ENCODE results near the gene PACSIN2. TPM values are rescaled to one million over a fixed set of nuclear protein-coding genes. Genes with fewer than 3 reads are reported as not detected.

Gene PACSIN2
- total RNA-seq, 4 donors from 2014 or later, result 73.1 to 171 (median 107) TPM

DNA sequence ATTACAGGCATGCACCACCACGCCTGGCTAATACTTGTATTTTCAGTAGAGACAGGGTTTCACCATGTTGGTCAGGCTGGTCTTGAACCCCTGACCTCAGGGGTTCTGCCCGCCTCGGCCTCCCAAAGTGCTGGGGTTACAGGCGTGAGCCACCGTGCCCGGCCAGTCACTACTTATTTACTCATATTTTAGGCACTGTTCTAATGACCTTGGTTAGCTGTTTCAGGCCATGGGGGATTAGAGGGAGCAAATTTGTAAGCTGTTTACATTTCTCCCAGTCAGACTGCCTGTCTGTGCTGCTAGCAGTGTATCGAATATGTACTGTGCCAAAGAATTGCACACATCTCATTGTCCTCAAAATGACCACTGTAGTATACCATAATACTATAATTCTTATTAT lies 32.7 kb upstream of the PACSIN2 start:
- no peak for ATAC-seq
- Histone ChIP-seq H3K4me1 (no peaks in the 10 kb centered on the region), H3K4me3 (no peak overlapping the region), H3K27ac (no peak overlapping the region), H3K27me3 (no peaks in the 10 kb centered on the region), H3K9me3 (no peaks in the 10 kb centered on the region), H3K36me3 (peaks cover 0 to 42% of the 10 kb centered on the region in 2 donors)
- TF ChIP-seq EP300 (IDR thresholded peaks at IDR 0.05) (no peak), POLR2AphosphoS5 (IDR thresholded peaks at IDR 0.05) (no peak), POLR2A (IDR thresholded peaks at IDR 0.05) (no peak)
- TF ChIP-seq, protein P1, sequence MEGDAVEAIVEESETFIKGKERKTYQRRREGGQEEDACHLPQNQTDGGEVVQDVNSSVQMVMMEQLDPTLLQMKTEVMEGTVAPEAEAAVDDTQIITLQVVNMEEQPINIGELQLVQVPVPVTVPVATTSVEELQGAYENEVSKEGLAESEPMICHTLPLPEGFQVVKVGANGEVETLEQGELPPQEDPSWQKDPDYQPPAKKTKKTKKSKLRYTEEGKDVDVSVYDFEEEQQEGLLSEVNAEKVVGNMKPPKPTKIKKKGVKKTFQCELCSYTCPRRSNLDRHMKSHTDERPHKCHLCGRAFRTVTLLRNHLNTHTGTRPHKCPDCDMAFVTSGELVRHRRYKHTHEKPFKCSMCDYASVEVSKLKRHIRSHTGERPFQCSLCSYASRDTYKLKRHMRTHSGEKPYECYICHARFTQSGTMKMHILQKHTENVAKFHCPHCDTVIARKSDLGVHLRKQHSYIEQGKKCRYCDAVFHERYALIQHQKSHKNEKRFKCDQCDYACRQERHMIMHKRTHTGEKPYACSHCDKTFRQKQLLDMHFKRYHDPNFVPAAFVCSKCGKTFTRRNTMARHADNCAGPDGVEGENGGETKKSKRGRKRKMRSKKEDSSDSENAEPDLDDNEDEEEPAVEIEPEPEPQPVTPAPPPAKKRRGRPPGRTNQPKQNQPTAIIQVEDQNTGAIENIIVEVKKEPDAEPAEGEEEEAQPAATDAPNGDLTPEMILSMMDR (IDR thresholded peaks at IDR 0.05), result no peak
- 60 to 80% methylated on average over 1 of the region's 7 CpGs for WGBS, 2 donors (ENCODE audit: low coverage in 1 of 2)

- H3K9me3 ChIP-seq, result no peaks in the 10 kb centered on the region
- no peak overlapping the region for H3K27ac ChIP-seq
- 86 to 91% methylated on average over 10 of the region's 10 CpGs for WGBS, 2 donors (ENCODE audit: low coverage in 1 of 2)
- peaks cover 0 to 18% of the 10 kb centered on the region in 2 donors for H3K36me3 ChIP-seq
- H3K27me3 ChIP-seq, result no peaks in the 10 kb centered on the region
- no peaks in the 10 kb centered on the region for H3K4me1 ChIP-seq
- H3K4me3 ChIP-seq, result no peak overlapping the region
- no peak for TF ChIP-seq POLR2A (IDR thresholded peaks at IDR 0.05)
- TF ChIP-seq EP300 (IDR thresholded peaks at IDR 0.05), result no peak
- TF ChIP-seq, protein P1 (IDR thresholded peaks at IDR 0.05), result no peak
- no peak for TF ChIP-seq POLR2AphosphoS5 (IDR thresholded peaks at IDR 0.05)
- ATAC-seq, result no peak
Observed at GRCh38 chr22:43044290-43044712, 29.4 kb upstream of the PACSIN2 start.

- H3K4me1 ChIP-seq, result no peaks in the 10 kb centered on the region
- WGBS, 2 donors (ENCODE audit: low coverage in 1 of 2), result 66 to 92% methylated on average over 2 to 10 of the region's 20 CpGs
- no peak overlapping the region for H3K4me3 ChIP-seq
- H3K27ac ChIP-seq, result no peak overlapping the region
- no peak for ATAC-seq
- no peak for TF ChIP-seq POLR2A (IDR thresholded peaks at IDR 0.05)
- TF ChIP-seq, protein P1 (IDR thresholded peaks at IDR 0.05), result no peak
- no peak for TF ChIP-seq EP300 (IDR thresholded peaks at IDR 0.05)
- TF ChIP-seq POLR2AphosphoS5 (IDR thresholded peaks at IDR 0.05), result no peak
- no peaks in the 10 kb centered on the region for H3K9me3 ChIP-seq
- no peaks in the 10 kb centered on the region for H3K27me3 ChIP-seq
- peaks cover 0 to 10% of the 10 kb centered on the region in 2 donors for H3K36me3 ChIP-seq
Observed at GRCh38 chr22:43042101-43042780, 27.3 kb upstream of the PACSIN2 start.

DNA sequence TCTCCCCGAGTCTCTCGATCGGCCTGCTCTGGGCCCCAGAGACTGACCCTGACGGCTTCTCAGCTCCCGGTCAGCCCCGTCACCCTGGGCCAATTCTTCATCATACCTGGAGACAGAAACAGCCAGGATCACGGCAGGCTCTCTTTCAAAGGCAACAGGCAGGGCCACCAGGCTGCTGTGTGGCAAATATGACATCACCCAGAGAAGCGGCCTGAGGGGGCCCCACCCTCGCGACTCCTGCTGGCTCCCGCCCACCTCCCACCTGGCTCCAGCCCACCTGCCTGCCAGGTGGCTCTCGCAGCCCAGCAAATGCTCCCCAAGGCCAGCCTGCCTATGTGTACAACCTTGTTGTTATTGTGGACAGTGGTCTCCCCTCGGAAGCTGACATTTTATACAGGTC lies 24.9 kb upstream of the PACSIN2 start:
- no peak overlapping the region for H3K4me3 ChIP-seq
- no peak overlapping the region for H3K27ac ChIP-seq
- 77 to 100% methylated on average over 3 to 10 of the region's 13 CpGs for WGBS, 2 donors (ENCODE audit: low coverage in 1 of 2)
- H3K36me3 ChIP-seq, result no peaks in the 10 kb centered on the region
- no peak for ATAC-seq
- TF ChIP-seq POLR2AphosphoS5 (IDR thresholded peaks at IDR 0.05), result no peak
- TF ChIP-seq, protein P1 (IDR thresholded peaks at IDR 0.05), result no peak
- no peak for TF ChIP-seq POLR2A (IDR thresholded peaks at IDR 0.05)
- TF ChIP-seq EP300 (IDR thresholded peaks at IDR 0.05), result no peak
- H3K4me1 ChIP-seq, result peaks cover 0 to 14% (median 0%) of the 10 kb centered on the region in 3 donors
- H3K27me3 ChIP-seq, result no peaks in the 10 kb centered on the region
- no peaks in the 10 kb centered on the region for H3K9me3 ChIP-seq

DNA sequence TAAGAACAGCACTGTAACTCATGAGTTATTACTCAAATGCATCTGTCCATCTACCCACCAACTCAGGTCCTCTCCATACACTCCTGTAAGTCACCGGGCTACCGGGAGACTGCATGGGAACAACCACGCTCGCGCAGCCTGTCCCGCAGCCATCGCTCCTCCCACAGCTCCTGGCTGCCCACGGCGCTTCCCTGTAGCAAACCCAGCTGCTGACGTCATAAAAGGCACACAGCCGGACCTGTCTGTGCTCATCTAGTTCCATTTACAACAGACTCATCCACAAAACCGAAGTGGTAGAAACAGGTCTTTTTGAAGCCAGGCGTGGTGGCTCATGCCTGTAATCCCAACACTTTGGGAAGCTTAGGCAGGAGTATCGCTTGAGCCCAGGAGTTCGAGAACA lies 23.4 kb upstream of the PACSIN2 start:
- Histone ChIP-seq H3K27me3 (no peaks in the 10 kb centered on the region), H3K4me3 (no peak overlapping the region), H3K4me1 (peaks cover 0 to 24% (median 0%) of the 10 kb centered on the region in 3 donors), H3K36me3 (no peaks in the 10 kb centered on the region), H3K9me3 (no peaks in the 10 kb centered on the region), H3K27ac (no peak overlapping the region)
- no peak for ATAC-seq
- WGBS, 2 donors (ENCODE audit: low coverage in 1 of 2), result 88 to 93% methylated on average over 6 to 8 of the region's 15 CpGs
- TF ChIP-seq POLR2A (IDR thresholded peaks at IDR 0.05) (no peak), POLR2AphosphoS5 (IDR thresholded peaks at IDR 0.05) (no peak)
- TF ChIP-seq, protein P1 (IDR thresholded peaks at IDR 0.05), result no peak

Measured in gastroesophageal sphincter (tissue), 4 donors.